Neutrophil (primary cell): ENCODE data around the gene SPAG6.

Experiments used
- H3K27ac ChIP-seq: fragments of 200-600 bp; sonication (generic); 2 replicates; pipeline ENCODE4 v1.5.1; 2016; ENCODE audit warnings: mild to moderate bottlenecking, moderate library complexity
- H3K27me3 ChIP-seq: fragments of 200-600 bp; sonication (generic); 2 replicates; pipeline ENCODE4 v1.6.0; 2016; ENCODE audit warnings: mild to moderate bottlenecking
- H3K36me3 ChIP-seq: fragments of 200-600 bp; sonication (generic); 2 replicates; pipeline ENCODE4 v1.5.1; 2017
- H3K4me1 ChIP-seq, 2 experiments: fragments of 200-600 bp in 1 of 2; sonication (generic) in 1 of 2; 1 replicate in 1 of 2; 2 replicates in 1 of 2; pipeline versions ENCODE4 v1.5.1 to v1.6.1; 2013 to 2016; ENCODE audit warnings: low read depth in 1 of 2, low read length in 1 of 2, mild to moderate bottlenecking in 1 of 2, moderate library complexity in 1 of 2; ENCODE audit not compliant: control insufficient read depth in 1 of 2, insufficient read depth in 1 of 2
- H3K4me3 ChIP-seq, 2 experiments: fragments of 200-600 bp in 1 of 2; sonication (generic) in 1 of 2; 1 replicate in 1 of 2; 2 replicates in 1 of 2; pipeline ENCODE4 v1.5.1; 2013 to 2016; ENCODE audit warnings: low read depth in 1 of 2, low read length in 1 of 2, mild to moderate bottlenecking in 1 of 2, moderate library complexity in 1 of 2
- H3K9me3 ChIP-seq: fragments of 200-600 bp; sonication (generic); 2 replicates; pipeline ENCODE4 v1.5.1; 2016
- TF ChIP-seq, protein P1 (sequence below): fragments of 200-600 bp; sonication (generic); IDR thresholded peaks from 2 replicates; pipeline ENCODE4 v1.5.1; 2016; ENCODE audit warnings: antibody characterized with exemption

SPAG6 gene

DNA sequence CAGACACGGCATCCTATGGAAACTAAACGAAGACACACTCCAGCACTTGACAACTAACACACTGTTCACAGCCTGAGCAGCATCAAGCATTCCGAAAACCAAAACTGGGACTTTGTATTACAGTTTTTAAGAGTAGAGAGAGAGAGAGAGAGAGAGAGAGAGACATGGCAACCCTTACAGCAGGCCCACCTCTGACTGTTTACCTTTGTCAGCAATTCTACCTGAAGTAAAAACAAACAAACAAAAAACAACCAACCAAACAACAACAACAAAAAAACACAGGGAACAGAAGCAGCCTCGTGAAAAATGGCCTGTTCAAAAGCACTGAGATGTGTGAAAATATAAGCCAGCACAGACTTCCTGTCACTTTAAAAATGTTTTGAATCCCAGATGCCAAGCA is 118.0 kb downstream of the SPAG6 start:
- Histone ChIP-seq H3K36me3 (no peaks in the 10 kb centered on the region), H3K27ac (no peak overlapping the region), H3K27me3 (peaks cover 1% of the 10 kb centered on the region), H3K4me3 (no peak overlapping the region), H3K9me3 (no peaks in the 10 kb centered on the region), H3K4me1 (no peaks in the 10 kb centered on the region)
- TF ChIP-seq, protein P1, sequence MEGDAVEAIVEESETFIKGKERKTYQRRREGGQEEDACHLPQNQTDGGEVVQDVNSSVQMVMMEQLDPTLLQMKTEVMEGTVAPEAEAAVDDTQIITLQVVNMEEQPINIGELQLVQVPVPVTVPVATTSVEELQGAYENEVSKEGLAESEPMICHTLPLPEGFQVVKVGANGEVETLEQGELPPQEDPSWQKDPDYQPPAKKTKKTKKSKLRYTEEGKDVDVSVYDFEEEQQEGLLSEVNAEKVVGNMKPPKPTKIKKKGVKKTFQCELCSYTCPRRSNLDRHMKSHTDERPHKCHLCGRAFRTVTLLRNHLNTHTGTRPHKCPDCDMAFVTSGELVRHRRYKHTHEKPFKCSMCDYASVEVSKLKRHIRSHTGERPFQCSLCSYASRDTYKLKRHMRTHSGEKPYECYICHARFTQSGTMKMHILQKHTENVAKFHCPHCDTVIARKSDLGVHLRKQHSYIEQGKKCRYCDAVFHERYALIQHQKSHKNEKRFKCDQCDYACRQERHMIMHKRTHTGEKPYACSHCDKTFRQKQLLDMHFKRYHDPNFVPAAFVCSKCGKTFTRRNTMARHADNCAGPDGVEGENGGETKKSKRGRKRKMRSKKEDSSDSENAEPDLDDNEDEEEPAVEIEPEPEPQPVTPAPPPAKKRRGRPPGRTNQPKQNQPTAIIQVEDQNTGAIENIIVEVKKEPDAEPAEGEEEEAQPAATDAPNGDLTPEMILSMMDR: no peak

DNA sequence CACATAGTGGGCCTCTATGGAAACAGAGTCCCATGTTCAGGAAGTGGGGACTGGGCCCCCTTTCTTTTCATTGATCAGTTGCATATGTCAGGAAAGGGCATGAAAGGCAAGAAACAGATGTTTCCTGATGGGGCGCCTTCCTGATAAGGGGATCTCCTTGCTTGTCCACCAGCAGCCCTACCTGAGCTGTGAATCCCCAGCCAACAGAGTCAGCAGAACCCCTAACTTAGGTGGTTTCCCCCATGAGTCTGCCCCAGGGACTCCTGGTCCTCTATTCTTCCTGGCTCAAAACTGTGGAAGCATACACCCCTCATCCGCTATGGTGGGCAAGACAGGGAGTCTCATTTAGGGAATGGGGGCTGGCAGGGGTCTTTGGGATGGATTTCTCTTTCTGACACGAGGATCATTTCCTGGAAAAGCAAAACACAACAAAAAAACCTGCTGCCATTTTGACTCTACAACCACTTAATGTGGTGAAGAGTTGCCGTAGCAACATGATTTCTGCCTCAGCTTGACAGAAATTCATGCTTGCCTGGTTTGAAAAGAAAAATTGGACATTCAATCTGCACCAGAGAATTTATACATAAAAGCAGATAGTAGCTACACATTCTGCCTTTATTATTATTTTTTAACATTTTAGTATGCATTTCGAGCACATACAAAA is 119.8 kb downstream of the SPAG6 start:
- TF ChIP-seq, protein P1: no peak
- no peaks in the 10 kb centered on the region for H3K36me3 ChIP-seq
- no peaks in the 10 kb centered on the region for H3K9me3 ChIP-seq
- no peak overlapping the region for H3K27ac ChIP-seq
- H3K27me3 ChIP-seq: peaks cover 20% of the 10 kb centered on the region
- no peaks in the 10 kb centered on the region for H3K4me1 ChIP-seq
- no peak overlapping the region for H3K4me3 ChIP-seq

DNA sequence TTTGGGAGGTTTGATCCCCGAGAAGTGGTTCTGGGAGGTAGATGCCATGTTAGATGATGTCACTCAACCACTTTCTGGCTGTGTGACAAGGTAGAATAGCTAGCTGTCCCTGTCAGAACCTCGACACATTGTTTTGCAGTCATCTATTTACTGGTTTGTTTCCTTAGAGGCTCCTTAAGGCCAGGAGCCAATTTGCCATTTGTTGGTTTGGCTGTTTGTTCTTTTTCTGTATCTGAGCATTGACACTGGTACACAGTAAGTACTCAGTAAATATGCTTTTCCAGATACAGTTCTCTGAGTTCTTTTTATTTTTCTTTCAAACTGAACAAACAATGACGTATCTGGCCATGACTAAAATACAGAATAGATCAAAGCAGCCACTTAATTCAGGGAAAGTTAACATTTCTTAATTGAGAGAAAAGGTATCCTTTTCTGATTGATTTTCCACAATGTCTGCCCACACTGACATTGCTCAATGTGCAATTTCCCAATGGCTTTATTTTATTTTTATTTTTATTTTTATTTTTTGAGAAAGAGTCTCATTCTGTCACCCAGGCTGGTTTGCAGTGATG is 121.6 kb downstream of the SPAG6 start:
- TF ChIP-seq, protein P1: no peak
- H3K9me3 ChIP-seq: no peaks in the 10 kb centered on the region
- no peaks in the 10 kb centered on the region for H3K36me3 ChIP-seq
- no peaks in the 10 kb centered on the region for H3K4me1 ChIP-seq
- peaks cover 37% of the 10 kb centered on the region for H3K27me3 ChIP-seq
- no peak overlapping the region for H3K4me3 ChIP-seq
- H3K27ac ChIP-seq: no peak overlapping the region
